Posterior cingulate gyrus (tissue), 11 donors: ENCODE results near the gene RANGAP1.
A peak's percentile ranks its signal among the peaks of the same experiment; 100 is the strongest.
"Not testable (repeated sequence)": the region's sequence is repeated elsewhere in the genome, so short reads cannot be mapped to it uniquely, and the experiment has no call there.

ENCODE experiments used
- DNase-seq, 10 donors: peaks; one replicate each; pipeline versions ENCODE4 v3.0.0 to v3.0.0-alpha.2; 2020 to 2021; ENCODE audit warnings: mixed read lengths in 3 of 10
- intact Hi-C: fragments of 100-400 bp; cut with DNase I; formaldehyde crosslinking; loops from one replicate; pipeline ENCODE4 v1.15.1; 2023

Gene RANGAP1

DNA sequence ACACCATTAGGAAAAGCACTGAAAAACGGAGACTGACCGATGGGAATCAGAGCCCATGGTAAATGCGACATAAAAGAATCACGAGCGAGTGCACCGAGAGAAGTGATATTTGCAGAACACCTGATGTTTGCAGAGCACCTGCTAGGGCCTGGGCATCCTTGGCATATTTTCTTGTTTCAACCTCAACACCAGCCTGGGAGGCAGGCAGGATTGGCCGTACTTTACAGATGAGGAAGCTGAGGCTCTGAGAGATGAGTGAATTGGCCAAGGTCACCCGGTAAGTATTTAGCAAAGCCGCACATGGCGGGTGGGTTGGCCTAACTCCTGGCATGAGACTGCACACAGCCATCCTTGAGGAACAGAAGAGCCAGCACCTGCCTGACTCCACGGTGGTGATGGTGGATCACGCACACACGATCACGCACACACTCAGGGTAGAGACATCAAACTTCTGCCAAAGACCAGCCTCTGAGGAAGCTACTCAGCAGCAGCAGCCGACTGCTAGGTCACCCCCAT, 23.7 kb downstream of the RANGAP1 start:
- intact Hi-C loops, result no loop called here
- DNase-seq, result peak in 1 of 10 donors; percentile 59

DNA sequence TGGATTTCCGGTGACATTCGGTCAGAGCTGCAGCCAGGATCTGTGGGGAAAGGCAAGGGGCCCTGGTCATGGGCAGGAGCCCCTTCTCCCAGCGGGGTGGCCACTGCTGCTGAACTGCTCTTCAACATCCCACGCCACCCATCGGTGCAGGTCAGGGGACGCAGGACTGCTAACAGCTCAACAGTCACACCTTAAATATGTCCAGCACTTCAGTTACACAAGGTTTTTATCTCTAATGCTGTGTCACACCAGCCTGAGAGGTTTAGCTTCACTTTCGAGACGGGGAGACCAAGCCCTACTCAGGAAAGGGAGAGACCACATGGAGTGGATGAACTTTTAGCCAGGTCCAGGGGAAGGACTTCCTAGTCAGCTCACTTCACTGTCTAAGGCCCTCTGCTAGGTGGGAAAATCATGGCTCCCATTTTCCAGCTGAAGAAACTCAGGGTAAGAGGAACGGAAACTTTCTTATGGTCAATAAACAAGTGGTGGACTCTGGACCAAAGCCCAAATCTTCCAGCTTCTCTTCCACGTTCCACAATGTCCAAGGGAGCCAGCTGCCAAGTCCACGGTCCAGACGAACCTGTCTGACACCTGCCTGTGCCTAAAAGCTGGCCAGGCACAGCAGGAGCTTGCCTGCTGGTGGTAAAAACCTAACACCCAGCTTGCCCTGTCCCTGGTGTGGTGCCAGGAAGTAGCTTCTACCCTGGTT, 24.3 kb downstream of the RANGAP1 start:
- intact Hi-C loops, result no loop called here
- no peak for DNase-seq

DNA sequence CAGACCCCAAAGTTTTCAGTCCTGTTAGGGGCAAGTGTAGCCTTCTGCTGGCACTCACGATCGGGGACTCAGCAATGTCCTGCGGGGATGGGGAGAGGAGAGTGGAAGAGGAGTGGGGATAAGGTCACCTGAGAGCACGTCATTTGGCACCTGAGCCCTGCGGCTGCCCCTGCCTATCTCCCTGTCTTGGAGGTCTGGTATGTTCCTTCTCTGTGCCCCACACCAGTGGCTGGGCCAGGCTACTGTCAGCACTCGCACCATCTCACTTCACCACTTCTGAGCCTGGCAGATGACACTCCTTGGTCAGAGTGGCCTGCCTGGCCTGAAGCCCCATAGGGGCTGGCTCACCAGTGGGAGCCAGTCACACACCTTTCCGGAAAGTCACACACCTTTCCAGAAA, 25.1 kb downstream of the RANGAP1 start:
- no peak for DNase-seq
- intact Hi-C loops, result no loop called here

DNA sequence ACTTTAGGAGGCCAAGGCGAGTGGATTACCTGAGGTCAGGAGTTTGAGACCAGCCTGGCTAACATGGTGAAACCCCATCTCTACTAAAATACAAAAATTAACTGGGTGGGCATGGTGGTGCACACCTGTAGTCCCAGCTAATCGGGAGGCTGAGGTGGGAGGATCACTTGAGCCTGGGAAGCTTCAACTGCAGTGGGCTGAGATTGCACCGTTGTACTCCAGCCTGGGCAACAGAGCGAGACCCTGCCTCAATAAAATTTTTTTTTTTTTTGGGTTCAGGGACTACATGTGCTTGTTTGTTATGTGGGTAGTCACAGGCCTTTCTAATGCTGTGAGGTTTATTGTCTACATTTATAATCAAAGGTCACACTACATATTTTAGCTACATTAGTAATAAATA, 26.2 kb downstream of the RANGAP1 start:
- intact Hi-C loops, DNase-seq: not testable (repeated sequence)

DNA sequence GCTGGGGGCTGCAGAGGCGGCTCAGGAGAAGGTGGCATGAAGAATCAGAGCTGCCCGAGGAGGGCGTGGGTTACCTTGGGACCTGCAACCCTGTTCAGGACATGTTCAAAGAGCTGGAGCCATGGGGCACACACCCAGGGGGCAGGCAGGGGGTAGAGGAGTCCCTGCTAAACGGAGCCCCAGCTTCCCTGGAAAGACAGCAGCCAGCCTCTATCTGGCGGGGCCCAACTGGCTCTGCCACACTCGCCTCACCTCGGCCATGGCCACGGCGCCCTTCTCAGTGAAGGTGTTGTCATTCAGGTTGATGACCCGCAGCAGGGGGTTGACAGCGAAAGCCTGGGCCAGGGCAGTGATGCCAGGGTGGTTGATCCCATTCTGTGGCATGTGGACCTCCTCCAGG, 28.3 kb downstream of the RANGAP1 start:
- intact Hi-C loops, result no loop called here

DNA sequence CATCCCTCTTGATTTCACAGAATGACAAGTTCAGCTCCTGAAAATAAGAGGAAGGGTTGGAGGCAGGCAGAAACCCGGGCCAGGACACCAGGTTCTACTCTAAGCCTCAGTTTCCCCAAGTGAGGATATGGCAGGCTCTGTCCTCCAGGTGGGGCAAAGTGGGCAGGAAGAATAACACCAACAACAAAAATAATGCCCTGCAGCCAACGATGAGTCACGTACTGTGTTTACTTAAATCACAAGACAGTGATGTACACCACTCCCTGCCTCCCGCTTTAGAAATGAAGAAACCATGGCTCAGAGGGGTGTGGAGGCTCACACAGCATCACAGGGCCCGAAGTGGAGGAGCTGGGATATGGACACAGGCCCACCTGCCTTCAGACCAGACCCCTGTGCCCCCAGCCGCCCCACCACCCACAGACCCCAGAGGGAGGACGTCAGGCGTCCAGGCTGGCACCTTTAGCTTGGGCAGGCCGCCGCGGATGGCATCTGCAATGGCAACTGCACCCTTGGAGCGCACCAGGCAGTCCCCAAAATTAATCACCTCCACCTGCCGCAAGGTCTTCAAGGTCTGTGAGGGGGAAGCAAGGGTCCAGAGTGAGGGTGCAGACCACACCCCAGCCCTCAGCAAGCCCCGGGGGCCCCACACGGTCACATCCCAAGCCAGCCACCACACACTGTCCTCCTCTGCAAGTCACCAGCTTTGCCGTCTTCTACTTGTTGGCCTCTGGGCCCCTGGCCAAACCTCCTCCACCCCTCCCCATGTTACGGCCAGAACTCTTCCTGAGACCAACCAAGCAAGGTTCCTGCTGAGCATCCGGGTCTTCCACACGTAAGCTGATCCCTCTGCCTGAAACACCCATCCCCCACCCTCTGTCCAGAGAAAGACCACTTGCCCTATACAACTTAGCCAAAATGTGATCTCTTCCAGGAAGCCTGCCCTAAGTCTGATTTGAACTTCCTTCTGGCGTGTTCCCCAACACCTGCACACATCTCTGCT, 29.4 kb downstream of the RANGAP1 start:
- intact Hi-C loops, result no loop called here
- DNase-seq, result no peak

More for the DNA sequence above, 28.3 kb downstream of the RANGAP1 start:
- no peak for DNase-seq

DNA sequence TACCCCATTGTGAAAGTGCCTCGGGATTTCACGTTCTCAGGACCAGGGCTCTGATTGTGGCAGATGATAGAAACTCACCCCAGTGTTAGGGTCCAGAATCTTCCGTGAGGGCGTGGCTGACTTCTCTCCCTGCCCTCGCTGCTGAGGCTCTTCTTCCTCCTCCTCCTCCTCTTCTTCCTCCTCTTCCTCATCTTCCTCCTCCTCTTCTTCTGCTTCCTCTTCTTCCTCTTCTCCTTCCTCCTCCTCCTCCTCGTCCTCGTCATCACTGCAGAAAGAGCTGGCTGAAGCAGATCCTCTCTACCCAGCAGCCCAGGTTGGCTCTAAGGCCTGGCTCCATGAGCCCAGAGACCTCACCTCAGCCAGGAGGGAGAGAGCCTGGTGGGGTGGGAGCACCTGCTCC, 31.8 kb downstream of the RANGAP1 start:
- intact Hi-C loops, result no loop called here
- DNase-seq, result no peak

DNA sequence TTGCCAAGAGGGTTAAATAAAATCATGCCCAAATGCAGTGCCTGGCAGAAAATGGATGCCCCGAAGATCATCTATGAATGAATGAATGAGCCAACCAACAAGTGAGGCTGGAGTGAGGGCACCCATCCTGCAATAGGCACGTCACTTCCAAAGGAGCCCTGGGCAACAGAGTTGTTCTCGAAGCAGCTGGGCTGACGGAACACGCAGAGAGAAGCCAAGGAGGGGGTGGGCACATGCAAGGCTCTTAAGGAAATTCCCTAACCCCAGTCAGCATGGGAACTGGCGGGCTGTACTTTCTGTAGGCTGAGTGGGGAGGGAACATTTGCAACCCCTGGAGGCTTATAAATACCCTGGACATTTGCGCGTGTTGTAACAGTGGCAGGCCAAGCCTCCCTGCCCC, 33.6 kb downstream of the RANGAP1 start:
- intact Hi-C loops, result no loop called here
- peak in 3 of 10 donors; percentile 34 to 87 (median 48) for DNase-seq

DNA sequence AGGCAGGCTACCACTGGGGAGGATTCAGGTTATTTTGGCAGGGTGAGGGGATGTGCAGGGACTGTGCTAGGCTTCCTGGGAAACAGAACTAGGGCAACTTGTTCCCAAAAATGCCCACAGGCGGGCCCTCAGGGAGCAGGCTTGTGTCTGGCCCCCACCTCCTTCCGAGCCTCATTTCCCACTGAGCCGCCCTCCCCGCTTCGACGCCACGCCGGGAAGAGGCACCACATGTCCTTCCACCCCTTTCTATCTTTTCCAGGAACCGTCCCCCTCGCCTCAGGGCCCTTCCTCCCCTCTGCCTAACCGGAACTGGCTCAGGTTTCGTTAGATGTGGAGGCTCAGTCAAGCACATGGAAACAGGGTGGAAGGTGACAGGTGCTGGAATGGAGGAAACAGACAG, 35.9 kb downstream of the RANGAP1 start:
- DNase-seq, result no peak
- intact Hi-C loops, result no loop called here

DNA sequence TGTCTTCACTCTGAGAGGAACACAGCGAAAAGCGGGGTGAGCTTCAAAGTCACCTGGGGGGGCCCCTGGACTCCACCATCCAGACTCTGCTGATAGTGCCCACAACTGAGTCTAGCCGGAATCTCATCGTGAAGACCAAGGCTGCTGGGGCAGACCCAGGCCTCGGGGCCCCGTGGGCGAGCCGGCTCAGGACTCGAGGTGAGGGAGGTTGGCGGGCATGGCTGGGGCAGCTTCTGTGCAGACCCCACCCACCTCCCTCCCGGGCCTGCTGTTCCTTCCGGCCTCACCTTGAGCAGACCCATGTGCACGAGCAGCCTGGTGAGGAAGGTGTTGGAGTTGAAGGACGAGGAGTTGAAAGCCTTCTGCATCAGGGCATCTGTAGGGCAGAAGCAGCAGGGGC, 36.5 kb downstream of the RANGAP1 start:
- intact Hi-C loops, result no loop called here
- DNase-seq, result peak in 1 of 10 donors; percentile 63

DNA sequence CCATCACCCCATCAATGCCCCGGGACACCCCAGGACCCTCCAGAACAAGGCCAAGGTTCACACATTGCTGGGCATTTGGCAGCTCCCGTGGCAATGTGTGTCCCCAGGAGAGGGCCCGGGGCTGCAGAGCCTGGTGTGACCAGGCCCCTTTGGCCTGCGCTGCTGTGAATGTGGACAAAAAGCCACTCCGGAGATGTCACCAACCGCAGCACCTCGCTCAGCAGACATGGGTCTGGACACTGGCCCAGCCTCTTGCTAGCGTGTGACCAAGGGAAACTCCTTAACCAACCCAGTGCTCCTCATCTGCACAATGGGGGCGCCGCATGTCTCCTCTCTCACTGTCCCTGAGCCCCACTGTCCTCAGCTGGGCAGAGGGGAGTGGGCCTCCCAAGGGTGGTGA, 37.2 kb downstream of the RANGAP1 start:
- intact Hi-C loops, result no loop called here
- no peak for DNase-seq

DNA sequence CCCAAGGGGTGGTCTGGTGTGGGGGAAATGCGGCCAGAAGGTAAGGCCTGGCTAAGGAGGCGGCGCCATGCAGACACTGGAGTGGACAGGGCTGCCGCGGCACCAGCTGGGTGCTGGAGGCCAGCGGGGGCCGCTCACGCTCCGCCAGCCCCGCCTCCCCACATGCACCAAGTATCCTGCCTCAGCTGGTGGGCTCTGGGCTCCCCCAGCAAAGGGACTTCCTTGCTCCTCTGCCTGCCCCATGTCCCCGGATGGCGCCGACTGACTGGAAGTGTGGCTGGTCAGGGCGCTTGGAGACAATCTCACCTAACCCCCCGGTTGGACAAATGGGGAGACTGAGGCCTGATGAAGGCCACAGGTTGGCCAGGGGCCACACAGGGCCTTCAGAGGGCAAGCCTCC, 37.7 kb downstream of the RANGAP1 start:
- intact Hi-C loops, result no loop called here

DNA sequence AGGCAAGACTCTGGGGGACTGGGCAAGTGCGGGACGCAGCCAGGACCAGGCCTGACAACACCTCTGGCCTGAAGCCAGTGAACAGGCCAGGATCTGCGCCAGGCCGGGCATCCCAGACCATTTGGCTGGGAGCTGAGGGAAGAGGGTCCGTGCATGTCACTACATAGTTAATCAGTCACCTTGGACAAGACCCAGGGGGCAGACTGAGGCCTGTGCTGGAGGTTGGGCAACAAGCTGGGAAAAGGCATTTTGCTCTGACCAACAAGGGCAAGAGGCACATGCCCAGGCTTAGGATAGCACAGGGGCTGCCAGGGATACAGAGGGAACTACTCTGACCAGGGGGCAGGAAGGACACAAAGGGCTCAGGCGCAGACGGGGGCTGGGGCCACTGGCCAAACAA, 38.3 kb downstream of the RANGAP1 start:
- no peak for DNase-seq
- intact Hi-C loops, result no loop called here

More for the DNA sequence above, 37.7 kb downstream of the RANGAP1 start:
- DNase-seq, result no peak

DNA sequence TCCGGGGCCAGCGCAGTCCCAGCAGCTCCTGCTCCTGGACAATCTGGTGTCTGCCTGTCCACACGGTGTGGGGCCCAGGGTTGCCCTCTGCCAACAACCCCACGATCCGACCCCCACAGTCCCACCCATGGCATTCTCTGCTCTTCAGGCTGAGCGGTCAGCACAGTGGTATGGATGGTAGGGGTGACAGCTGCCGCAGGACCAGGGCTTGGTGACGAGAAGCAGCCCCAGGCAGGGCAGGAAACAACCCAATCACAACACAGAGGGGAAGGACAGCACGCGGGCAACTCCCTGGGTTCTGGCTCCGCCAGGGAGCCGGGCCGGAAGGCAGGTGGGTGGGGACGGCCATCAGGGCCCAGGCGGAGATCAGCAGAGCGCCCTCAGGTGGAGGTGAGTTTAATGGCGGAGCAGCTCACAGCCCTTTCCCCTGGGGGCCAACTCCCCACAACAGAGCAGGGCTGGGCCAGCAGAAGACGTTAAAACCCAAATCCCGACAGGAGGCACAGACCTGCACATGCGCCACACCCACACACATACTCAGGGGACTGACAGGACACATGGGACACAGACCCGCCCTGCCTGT, 40.0 kb downstream of the RANGAP1 start:
- intact Hi-C loops, result no loop called here
- DNase-seq, result no peak

DNA sequence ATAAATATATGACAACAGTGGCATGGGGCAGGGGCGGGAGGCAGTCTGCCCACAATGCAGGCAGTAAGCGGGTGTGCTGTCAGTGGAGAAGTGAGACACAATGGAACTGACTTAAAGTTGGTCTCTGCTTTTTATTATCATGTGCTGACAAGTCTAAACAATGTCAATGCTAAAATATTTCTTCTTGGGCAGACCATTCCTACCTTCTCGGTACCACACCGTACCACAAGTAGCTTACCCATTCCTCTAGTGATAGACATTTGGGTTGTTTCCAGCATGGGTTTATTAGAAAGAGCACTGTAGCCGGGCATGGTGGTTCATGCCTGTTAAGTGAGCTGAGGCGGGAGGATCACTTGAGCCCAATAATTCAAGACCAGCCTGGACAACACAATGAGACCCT, 42.6 kb downstream of the RANGAP1 start:
- intact Hi-C loops, result no loop called here
- DNase-seq, result no peak

DNA sequence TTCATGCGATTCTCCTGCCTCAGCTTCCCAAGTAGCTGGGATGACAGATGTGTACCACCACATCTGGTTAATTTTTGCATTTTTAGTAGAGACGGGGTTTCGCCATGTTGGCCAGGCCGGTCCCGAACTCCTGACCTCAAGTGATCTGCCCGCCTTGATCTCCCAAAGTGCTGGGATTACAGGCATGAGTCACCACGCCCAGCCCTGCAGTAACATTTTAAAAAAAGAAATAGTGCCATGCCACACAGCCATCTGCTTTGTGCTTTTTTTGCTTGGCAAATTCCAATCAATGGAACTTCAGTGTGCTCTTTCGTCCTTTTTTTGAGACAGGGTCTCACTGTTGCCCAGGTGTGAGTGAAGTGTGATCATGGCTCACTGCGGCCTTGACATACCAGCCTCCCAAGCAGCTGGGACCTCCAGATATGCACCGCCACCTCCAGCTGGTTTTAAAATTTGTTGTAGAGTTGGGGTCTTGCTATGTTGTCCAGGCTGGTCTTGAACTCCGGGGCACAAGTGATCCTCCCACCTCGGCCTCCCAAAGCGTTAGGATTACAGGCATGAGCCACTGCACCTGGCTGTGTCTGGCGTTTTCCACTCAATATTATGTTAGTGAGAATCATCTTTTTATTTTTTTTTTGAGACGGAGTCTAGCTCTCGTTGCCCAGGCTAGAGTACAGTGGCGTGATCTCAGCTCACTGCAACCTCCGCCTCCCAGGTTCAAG, 43.4 kb downstream of the RANGAP1 start:
- no peak for DNase-seq

DNA sequence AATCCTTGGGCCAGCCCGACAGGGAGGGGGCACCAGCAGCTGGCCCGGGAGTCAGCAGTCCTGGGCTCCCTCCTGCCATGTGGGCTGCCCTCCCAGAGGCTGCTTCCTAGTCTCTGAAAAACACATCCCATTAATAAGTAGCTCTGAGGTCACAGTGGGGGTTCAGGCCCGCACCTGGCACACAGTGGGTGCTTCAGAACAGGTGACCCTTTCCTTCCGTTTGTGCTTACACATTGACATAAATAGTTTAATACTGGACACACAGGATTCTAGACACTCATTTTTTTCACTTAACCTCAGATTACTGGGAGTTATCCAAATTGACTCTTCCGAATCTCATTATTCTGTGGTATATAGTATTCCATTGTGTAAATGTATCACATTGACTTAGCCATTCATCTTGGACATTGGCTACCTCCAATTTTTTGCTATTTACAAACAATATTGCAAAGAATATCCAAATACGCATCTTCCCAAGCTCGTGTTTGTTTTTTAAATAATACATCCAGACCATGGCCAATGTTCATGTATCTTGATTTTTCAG, 44.8 kb downstream of the RANGAP1 start:
- DNase-seq, result no peak
- intact Hi-C loops, result no loop called here

More for the DNA sequence above, 43.4 kb downstream of the RANGAP1 start:
- intact Hi-C loops, result no loop called here

DNA sequence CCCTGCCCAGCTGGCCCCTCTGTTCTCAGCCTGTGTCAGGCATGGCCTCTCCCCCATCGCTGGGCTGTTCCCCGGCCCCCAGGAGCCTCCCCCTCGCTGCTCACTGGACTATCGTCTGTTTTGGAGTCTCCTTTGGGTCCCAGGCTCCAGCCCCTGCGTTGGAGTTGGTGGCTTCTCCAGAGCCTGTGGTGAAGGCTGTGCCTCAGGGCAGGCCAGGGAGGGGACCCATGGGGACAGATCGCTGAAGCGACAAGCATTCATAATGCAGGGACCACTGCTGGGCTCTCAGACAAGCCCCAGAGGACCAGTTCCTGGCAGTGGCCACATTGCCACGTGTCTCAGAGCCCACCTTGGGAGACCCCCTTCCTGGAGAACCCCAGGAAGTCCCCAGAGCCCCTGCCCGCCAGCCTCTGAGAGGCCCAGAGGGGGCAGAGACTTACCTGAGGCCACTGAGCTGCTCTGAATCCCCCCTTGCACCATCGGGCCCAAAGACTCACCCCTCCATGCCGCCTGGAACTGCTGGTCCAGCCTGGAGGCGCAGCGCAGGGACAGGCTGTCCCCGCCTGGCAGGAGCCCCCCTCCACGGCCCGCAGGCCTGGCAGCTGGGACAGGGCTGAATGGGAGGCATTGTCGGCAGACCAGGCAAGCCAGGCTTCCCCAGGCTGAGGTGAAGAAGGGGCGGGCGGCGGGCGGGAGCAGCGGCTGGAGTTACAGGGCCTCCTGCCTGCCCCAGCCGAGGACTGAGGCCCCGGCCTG, 45.4 kb downstream of the RANGAP1 start, which contains the start of gene CHADL:
TSS of gene CHADL (minus strand) at position 555 of the 756 bp plus-strand sequence. CDS start at position 505, 50 bp downstream.
- intact Hi-C loops, result no loop called here
- DNase-seq, result peak; percentile 88 to 99 (median 95)
